PC-3 (cell line): Measurements from ENCODE around the gene PGC. TPM values are rescaled to one million over a fixed set of nuclear protein-coding genes. Genes with fewer than 3 reads are reported as not detected.
A peak's percentile ranks its signal among the peaks of the same experiment; 100 is the strongest.

Source experiments
- ATAC-seq: fragments of 200-7000 bp; cut with Tn5 transposase; 2 replicates; pipeline ENCODE4 v1.9.1; 2020; ENCODE audit warnings: mild to moderate bottlenecking, moderate library complexity
- BruUV-seq: library from RNA; stranded (reverse); fragments of 400-500 nt; replicated peaks from 2 replicates; lab custom pipeline; 2021; lab: Mats Ljungman, UMichigan
- CTCF ChIA-PET: fragments of 300-600 bp; sonication (Branson Sonifier 250); formaldehyde crosslinking; loops from one replicate; lab custom pipeline; 2022; ENCODE audit warnings: antibody characterized with exemption; lab: Charles Lee
- POLR2A ChIA-PET: fragments of 300-600 bp; sonication (Branson Sonifier 250); formaldehyde crosslinking; loops from one replicate; lab custom pipeline; 2022; ENCODE audit warnings: antibody characterized with exemption; ENCODE audit not compliant: unreplicated experiment; lab: Charles Lee
- DNase-seq: peaks from one replicate; pipeline ENCODE4 v3.0.0-alpha.2; 2015
- H2AFZ ChIP-seq: fragments of 300-600 bp; sonication (generic); 2 replicates; pipeline ENCODE4 v1.6.0; 2016; ENCODE audit warnings: antibody characterized with exemption, low read length
- H3F3A ChIP-seq: fragments of 300-600 bp; sonication (generic); one replicate; pipeline ENCODE4 v1.6.0; 2017; ENCODE audit warnings: antibody characterized with exemption, low read length, control low read depth, mild to moderate bottlenecking; ENCODE audit not compliant: unreplicated experiment
- H3K27ac ChIP-seq: fragments of 300-600 bp; sonication (generic); 2 replicates; pipeline ENCODE4 v1.5.1; 2016; ENCODE audit warnings: mild to moderate bottlenecking, low read length
- H3K27me3 ChIP-seq: fragments of 300-600 bp; sonication (generic); 2 replicates; pipeline ENCODE4 v1.6.1; 2016; ENCODE audit warnings: low read length, mixed read lengths
- H3K36me3 ChIP-seq: fragments of 300-600 bp; sonication (generic); 2 replicates; pipeline ENCODE4 v1.6.1; 2016; ENCODE audit warnings: low read depth, mixed run types, low read length, mixed read lengths
- H3K4me1 ChIP-seq: fragments of 300-600 bp; sonication (generic); 2 replicates; pipeline ENCODE4 v1.5.1; 2016; ENCODE audit warnings: low read length; ENCODE audit not compliant: insufficient read depth
- H3K4me2 ChIP-seq: fragments of 300-600 bp; sonication (generic); 2 replicates; pipeline ENCODE4 v1.6.0; 2016; ENCODE audit warnings: low read length
- H3K4me3 ChIP-seq: fragments of 300-600 bp; sonication (generic); 2 replicates; pipeline ENCODE4 v1.5.1; 2016; ENCODE audit warnings: mild to moderate bottlenecking, low read length, mixed read lengths
- H3K79me2 ChIP-seq: fragments of 300-600 bp; sonication (generic); 2 replicates; pipeline ENCODE4 v1.6.1; 2017; ENCODE audit warnings: low read length, mixed read lengths
- H3K9ac ChIP-seq: fragments of 300-600 bp; sonication (generic); 2 replicates; pipeline ENCODE4 v1.6.0; 2016; ENCODE audit warnings: mild to moderate bottlenecking, low read length
- H3K9me2 ChIP-seq: fragments of 300-600 bp; sonication (generic); replicated peaks from 2 replicates; pipeline ENCODE4 v1.6.1; 2016; ENCODE audit warnings: mixed run types, low read length, mixed read lengths
- H3K9me3 ChIP-seq: fragments of 300-600 bp; sonication (generic); 2 replicates; pipeline ENCODE4 v1.6.1; 2016; ENCODE audit warnings: low read length, mixed read lengths
- H4K20me1 ChIP-seq: fragments of 300-600 bp; sonication (generic); 2 replicates; pipeline ENCODE4 v1.6.1; 2016; ENCODE audit warnings: low read length, mixed read lengths
- EZH2 ChIP-seq: fragments of 300-600 bp; sonication (generic); IDR thresholded peaks from one replicate; pipeline ENCODE4 v1.6.1; 2017; ENCODE audit warnings: antibody characterized with exemption, mild to moderate bottlenecking, low read length; ENCODE audit not compliant: unreplicated experiment
- EZH2phosphoT487 ChIP-seq: fragments of 300-600 bp; sonication (generic); IDR thresholded peaks from 2 replicates; pipeline ENCODE4 v1.6.1; 2018; ENCODE audit warnings: mild to moderate bottlenecking, antibody characterized with exemption, low read length, borderline replicate concordance
- intact Hi-C: fragments of 100-400 bp; cut with micrococcal nuclease; formaldehyde crosslinking; loops from 2 replicates; pipeline ENCODE4 v1.9.0; 2023
- total RNA-seq: library from RNA; depleted of rRNA; stranded (reverse); fragments of >200 nt; gene quantifications from 2 replicates; pipeline ENCODE4 v1.2.3, GENCODE V29; 2014
- TF ChIP-seq, protein P1 (sequence below): fragments of 300-600 bp; sonication (generic); conservative IDR thresholded peaks from 2 replicates; pipeline ENCODE4 v1.5.1; 2017; ENCODE audit warnings: antibody characterized with exemption, low read depth, mild to moderate bottlenecking, low read length

Gene PGC
- total RNA-seq, 1 experiment from 2014 or later: not detected

DNA sequence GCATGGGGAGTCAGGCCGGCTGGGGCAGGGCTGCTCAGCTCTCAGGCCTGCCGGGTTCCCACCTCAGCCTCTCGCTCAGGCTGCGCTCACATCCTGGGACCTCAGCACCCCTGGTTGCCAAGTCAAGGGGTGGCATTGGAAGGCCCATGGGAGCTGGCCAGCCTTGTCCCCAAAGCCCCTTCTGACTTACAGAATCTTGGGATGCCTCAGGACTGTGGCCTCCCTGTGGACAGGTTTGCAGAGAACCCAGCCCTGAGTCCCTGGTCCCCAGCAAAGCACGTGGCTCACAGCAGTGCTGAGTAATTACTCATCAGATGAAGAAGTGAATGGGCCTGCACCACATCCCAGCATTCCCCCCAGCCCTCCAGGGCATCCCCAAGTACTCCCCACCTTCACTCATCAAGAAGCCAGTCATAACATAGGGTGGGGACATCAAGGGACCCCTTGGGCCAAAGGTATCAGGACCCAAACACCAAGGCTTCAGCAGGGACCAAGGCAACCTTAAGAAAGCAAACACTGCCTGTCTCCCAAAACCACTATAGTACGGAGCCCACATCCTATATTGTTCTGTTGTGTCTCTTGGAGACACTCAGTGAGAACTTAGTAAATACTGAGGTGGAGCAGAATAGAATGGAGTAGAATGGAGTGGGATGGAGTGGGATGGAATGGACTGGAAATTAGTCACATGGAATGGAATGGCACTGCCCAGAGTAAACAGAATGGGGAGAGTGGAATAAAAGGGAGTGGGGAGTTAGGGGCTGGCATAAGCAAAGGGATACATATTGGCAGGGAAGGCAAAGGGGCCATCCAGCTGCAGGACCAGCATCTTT, 3.6 kb downstream of the PGC start:
- Histone ChIP-seq H4K20me1 (no peaks in the 10 kb centered on the region), H3K9me3 (no peaks in the 10 kb centered on the region), H2AFZ (no peak overlapping the region), H3K27ac (no peak overlapping the region), H3K36me3 (no peaks in the 10 kb centered on the region), H3K9ac (no peak overlapping the region), H3K27me3 (no peaks in the 10 kb centered on the region), H3K4me1 (peaks cover 23% of the 10 kb centered on the region), H3K4me2 (no peak overlapping the region), H3K4me3 (no peak overlapping the region), H3F3A (no peaks in the 10 kb centered on the region), H3K9me2 (no peaks in the 10 kb centered on the region), H3K79me2 (no peaks in the 10 kb centered on the region)
- ChIA-PET POLR2A (no interaction called here), CTCF (interaction anchor here (0.5 kb wide), 1 partner anchor 158 kb away, joined by 5 read pairs; no protein-coding TSS in a partner anchor)
- TF ChIP-seq EZH2 (no peak), EZH2phosphoT487 (no peak)
- TF ChIP-seq, protein P1, sequence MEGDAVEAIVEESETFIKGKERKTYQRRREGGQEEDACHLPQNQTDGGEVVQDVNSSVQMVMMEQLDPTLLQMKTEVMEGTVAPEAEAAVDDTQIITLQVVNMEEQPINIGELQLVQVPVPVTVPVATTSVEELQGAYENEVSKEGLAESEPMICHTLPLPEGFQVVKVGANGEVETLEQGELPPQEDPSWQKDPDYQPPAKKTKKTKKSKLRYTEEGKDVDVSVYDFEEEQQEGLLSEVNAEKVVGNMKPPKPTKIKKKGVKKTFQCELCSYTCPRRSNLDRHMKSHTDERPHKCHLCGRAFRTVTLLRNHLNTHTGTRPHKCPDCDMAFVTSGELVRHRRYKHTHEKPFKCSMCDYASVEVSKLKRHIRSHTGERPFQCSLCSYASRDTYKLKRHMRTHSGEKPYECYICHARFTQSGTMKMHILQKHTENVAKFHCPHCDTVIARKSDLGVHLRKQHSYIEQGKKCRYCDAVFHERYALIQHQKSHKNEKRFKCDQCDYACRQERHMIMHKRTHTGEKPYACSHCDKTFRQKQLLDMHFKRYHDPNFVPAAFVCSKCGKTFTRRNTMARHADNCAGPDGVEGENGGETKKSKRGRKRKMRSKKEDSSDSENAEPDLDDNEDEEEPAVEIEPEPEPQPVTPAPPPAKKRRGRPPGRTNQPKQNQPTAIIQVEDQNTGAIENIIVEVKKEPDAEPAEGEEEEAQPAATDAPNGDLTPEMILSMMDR: no peak
- ATAC-seq: 0 out of 2 replicates have a peak, but pooled peaks have one; percentile 12
- no TSS peak for BruUV-seq
- no peak for DNase-seq
- intact Hi-C loops: no loop called here

DNA sequence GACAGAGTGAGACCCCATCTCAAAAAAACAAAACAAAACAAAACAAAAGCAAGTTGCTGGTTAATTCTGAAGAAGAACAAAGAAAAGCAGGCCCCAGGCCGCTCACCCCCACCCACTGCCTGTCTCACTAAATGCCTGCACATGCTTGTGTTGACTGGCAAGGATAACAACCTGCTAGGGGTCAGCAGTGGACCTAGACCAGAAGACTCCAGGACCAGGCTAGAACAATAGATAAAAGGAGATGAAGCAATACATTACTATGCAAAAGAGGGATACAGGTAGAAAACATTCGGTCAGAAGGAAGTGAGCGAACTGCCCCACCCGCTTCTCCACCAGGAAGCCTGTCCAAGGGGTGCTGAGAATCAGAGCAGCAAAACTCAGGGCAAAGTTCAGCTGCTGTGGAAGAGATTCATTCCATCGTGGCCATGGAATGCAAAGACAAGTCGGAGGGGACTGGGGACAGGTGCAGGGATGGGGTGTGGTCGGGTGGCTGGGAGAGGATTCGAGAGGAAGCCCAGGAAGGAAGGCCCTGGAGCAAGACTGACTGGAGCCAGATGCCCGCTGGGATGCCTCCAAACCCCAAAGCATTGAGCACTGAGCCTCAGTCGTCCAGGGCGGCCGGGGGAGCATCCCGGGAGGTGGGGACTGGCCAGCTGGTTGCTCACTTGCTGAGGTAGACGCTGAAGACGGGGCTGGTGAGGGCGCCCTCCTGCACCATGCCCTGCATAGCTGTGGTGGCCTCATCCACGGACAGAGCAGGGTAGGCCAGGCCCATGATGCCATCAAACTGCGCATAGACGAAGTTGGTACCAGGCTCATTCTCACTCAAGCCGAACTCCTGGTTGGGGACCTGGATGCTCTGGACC, 5.3 kb downstream of the PGC start:
- intact Hi-C loops: loop anchor here (2.0 kb wide), 1 partner anchor 303 kb away; no protein-coding TSS in a partner anchor
- BruUV-seq: no TSS peak
- Histone ChIP-seq H3K9ac (no peak overlapping the region), H3K9me2 (no peaks in the 10 kb centered on the region), H3K9me3 (no peaks in the 10 kb centered on the region), H3K4me3 (no peak overlapping the region), H3K4me2 (peak overlapping the region; percentile 23; the same call in 1 of the 2 replicates), H2AFZ (peak overlapping the region; percentile 25; the same call in 1 of the 2 replicates), H3K36me3 (no peaks in the 10 kb centered on the region), H3K4me1 (peaks cover 17% of the 10 kb centered on the region), H3K27ac (peak overlapping the region; percentile 25), H4K20me1 (no peaks in the 10 kb centered on the region), H3K79me2 (no peaks in the 10 kb centered on the region), H3F3A (no peaks in the 10 kb centered on the region), H3K27me3 (no peaks in the 10 kb centered on the region)
- DNase-seq: peak; percentile 66
- TF ChIP-seq EZH2 (no peak), EZH2phosphoT487 (no peak)
- TF ChIP-seq, protein P1: no peak
- ChIA-PET CTCF (interaction anchor here (1.0 kb wide), 1 partner anchor 38 kb away, joined by 3 read pairs; the partner anchor contains the start of gene FRS3), POLR2A (no interaction called here)
- peak; percentile 67 for ATAC-seq
